Peyer's patch (tissue), 4 donors: Measurements from ENCODE around the gene DIP2B. TPM values are rescaled to one million over a fixed set of nuclear protein-coding genes. Genes with fewer than 3 reads are reported as not detected.

Experiments used
- DNase-seq, 3 donors: peaks; one replicate each; pipeline ENCODE4 v3.0.0-alpha.2; 2017 to 2019
- H3K27ac ChIP-seq, 4 donors: fragments of 200-600 bp; sonication (generic); one replicate each; pipeline ENCODE4 v1.5.1; 2016 to 2019
- H3K27me3 ChIP-seq, 2 donors: fragments of 200-600 bp; sonication (generic); one replicate each; pipeline ENCODE4 v1.5.1; 2019
- H3K36me3 ChIP-seq, 3 donors: fragments of 200-600 bp; sonication (generic); one replicate each; pipeline ENCODE4 v1.5.1; 2016 to 2019
- H3K4me1 ChIP-seq, 4 donors: fragments of 200-600 bp; sonication (generic); one replicate each; pipeline ENCODE4 v1.5.1; 2016 to 2019
- H3K4me3 ChIP-seq, 4 donors: fragments of 200-600 bp; sonication (generic); 1 replicate in 3 of 4; 2 replicates in 1 of 4; pipeline ENCODE4 v1.5.1; 2016 to 2019; ENCODE audit warnings: mild to moderate bottlenecking in 1 of 4
- H3K9me3 ChIP-seq, 4 donors: fragments of 200-600 bp; sonication (generic); one replicate each; pipeline ENCODE4 v1.5.1; 2016 to 2019; ENCODE audit warnings: mild to moderate bottlenecking in 1 of 4
- CTCF ChIP-seq, 6 experiments: fragments of 450-650 bp in 4 of 6; fragments of 200-600 bp in 2 of 6; sonication (generic) in 1 of 6; IDR thresholded peaks; one replicate each; pipeline ENCODE4 v1.5.1; 2017 to 2019; ENCODE audit warnings: antibody characterized with exemption in 6 of 6, mild to moderate bottlenecking in 3 of 6, moderate library complexity in 1 of 6
- POLR2A ChIP-seq, 2 donors: fragments of 450-650 bp; IDR thresholded peaks; one replicate each; pipeline ENCODE4 v1.5.1; 2017; ENCODE audit warnings: antibody characterized with exemption in 2 of 2, mild to moderate bottlenecking in 2 of 2, moderate library complexity in 2 of 2
- total RNA-seq, 4 donors: library from RNA; depleted of rRNA; stranded (reverse); fragments of >200 nt; gene quantifications; one replicate each; pipeline ENCODE4 v1.1.0, GENCODE V29; 2016

The DIP2B gene
- total RNA-seq, 4 donors from 2014 or later = 28.0 to 73.4 (median 42.5) TPM

GRCh38 chr12:50611021-50611744 is 106.4 kb downstream of the DIP2B start:
- Histone ChIP-seq H3K27ac (no peak overlapping the region), H3K4me3 (no peak overlapping the region), H3K4me1 (peaks cover 0 to 7% (median 0%) of the 10 kb centered on the region in 4 donors), H3K9me3 (no peaks in the 10 kb centered on the region), H3K27me3 (no peaks in the 10 kb centered on the region), H3K36me3 (no peaks in the 10 kb centered on the region)
- DNase-seq = no peak
- no peak for TF ChIP-seq POLR2A (IDR thresholded peaks at IDR 0.05)
- TF ChIP-seq CTCF (IDR thresholded peaks at IDR 0.05) = no peak

- no peak for DNase-seq
- H3K4me3 ChIP-seq = no peak overlapping the region
- TF ChIP-seq POLR2A (IDR thresholded peaks at IDR 0.05) (no peak), CTCF (IDR thresholded peaks at IDR 0.05) (no peak)
- H3K27me3 ChIP-seq = no peaks in the 10 kb centered on the region
- H3K27ac ChIP-seq = no peak overlapping the region
- no peaks in the 10 kb centered on the region for H3K4me1 ChIP-seq
- no peaks in the 10 kb centered on the region for H3K9me3 ChIP-seq
- no peaks in the 10 kb centered on the region for H3K36me3 ChIP-seq
These were observed 108.1 kb downstream of the DIP2B start for GRCh38 chr12:50612882-50613281.

GRCh38 chr12:50613463-50613862 is 108.7 kb downstream of the DIP2B start:
- Histone ChIP-seq H3K4me1 (peaks cover 0 to 3% (median 0%) of the 10 kb centered on the region in 4 donors), H3K27me3 (no peaks in the 10 kb centered on the region), H3K36me3 (no peaks in the 10 kb centered on the region), H3K9me3 (no peaks in the 10 kb centered on the region), H3K4me3 (no peak overlapping the region), H3K27ac (no peak overlapping the region)
- DNase-seq = no peak
- TF ChIP-seq POLR2A (IDR thresholded peaks at IDR 0.05) (no peak), CTCF (IDR thresholded peaks at IDR 0.05) (no peak)

- Histone ChIP-seq H3K4me3 (no peak overlapping the region), H3K9me3 (no peaks in the 10 kb centered on the region), H3K36me3 (no peaks in the 10 kb centered on the region), H3K4me1 (peaks cover 0 to 10% (median 0%) of the 10 kb centered on the region in 4 donors), H3K27me3 (no peaks in the 10 kb centered on the region), H3K27ac (no peak overlapping the region)
- TF ChIP-seq CTCF (IDR thresholded peaks at IDR 0.05) (no peak), POLR2A (IDR thresholded peaks at IDR 0.05) (no peak)
- DNase-seq = no peak
These were observed 109.5 kb downstream of the DIP2B start for GRCh38 chr12:50614167-50614759.

- H3K4me1 ChIP-seq = peaks cover 0 to 18% (median 3%) of the 10 kb centered on the region in 4 donors
- TF ChIP-seq POLR2A (IDR thresholded peaks at IDR 0.05) (no peak), CTCF (IDR thresholded peaks at IDR 0.05) (no peak)
- no peak overlapping the region for H3K27ac ChIP-seq
- no peaks in the 10 kb centered on the region for H3K36me3 ChIP-seq
- no peaks in the 10 kb centered on the region for H3K9me3 ChIP-seq
- no peak overlapping the region for H3K4me3 ChIP-seq
- no peaks in the 10 kb centered on the region for H3K27me3 ChIP-seq
- no peak for DNase-seq
These were observed 110.5 kb downstream of the DIP2B start for GRCh38 chr12:50615145-50615906.
